ENCODE results near the gene GLB1L2.
"Not testable (repeated sequence)": the region's sequence is repeated elsewhere in the genome, so short reads cannot be mapped to it uniquely, and the experiment has no call there.

GLB1L2 gene, protein sequence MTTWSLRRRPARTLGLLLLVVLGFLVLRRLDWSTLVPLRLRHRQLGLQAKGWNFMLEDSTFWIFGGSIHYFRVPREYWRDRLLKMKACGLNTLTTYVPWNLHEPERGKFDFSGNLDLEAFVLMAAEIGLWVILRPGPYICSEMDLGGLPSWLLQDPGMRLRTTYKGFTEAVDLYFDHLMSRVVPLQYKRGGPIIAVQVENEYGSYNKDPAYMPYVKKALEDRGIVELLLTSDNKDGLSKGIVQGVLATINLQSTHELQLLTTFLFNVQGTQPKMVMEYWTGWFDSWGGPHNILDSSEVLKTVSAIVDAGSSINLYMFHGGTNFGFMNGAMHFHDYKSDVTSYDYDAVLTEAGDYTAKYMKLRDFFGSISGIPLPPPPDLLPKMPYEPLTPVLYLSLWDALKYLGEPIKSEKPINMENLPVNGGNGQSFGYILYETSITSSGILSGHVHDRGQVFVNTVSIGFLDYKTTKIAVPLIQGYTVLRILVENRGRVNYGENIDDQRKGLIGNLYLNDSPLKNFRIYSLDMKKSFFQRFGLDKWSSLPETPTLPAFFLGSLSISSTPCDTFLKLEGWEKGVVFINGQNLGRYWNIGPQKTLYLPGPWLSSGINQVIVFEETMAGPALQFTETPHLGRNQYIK

DNA sequence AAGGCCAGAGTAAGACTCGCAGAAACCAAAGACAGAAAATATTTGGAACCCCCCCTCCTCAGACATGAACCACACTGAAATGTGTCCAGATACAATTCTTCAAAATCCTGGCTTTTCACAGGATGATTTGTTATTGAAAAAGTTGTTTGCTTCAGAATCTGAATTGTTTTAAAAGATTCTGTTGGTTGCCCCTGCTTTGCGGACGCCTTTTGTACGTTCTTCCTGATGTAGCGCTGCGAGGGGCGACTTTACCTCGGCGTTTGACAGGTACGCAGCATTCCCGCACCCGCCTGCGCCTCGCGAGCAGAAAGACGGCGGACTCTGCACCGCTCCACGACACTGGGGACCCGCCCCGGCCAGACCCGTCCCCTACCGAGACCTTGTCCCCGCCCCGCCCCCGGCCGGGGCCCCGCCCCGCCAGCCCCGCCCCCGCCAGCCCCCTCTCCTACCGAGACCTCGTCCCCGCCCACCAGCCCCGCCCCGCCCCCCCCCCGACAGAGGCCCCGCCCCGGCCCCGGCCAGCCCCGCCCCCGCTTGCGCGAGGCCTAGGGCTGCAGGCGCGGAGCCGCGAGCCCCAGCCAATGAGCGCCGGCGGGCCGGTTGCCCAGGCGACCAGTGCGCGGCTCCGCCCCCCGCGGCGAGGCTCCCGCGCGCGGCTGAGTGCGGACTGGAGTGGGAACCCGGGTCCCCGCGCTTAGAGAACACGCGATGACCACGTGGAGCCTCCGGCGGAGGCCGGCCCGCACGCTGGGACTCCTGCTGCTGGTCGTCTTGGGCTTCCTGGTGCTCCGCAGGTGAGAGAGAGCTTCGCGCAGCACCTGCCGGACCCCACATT, at the start of gene GLB1L2:
Gene GLB1L2 (plus strand): TSS at position 635 of the 835 bp plus-strand sequence. CDS start 74 bp downstream, at position 709.
- Histone ChIP-seq H3K9me3 (ENCODE audit: control insufficient read depth, insufficient read depth, low read length) (no peaks in the 10 kb centered on the region), H3K36me3 (ENCODE audit: control insufficient read depth, insufficient read depth, low read length) (no peaks in the 10 kb centered on the region), H3K4me1 (ENCODE audit: control insufficient read depth, insufficient read depth, low read length) (peaks cover 5% of the 10 kb centered on the region), H3K9ac (ENCODE audit: low read depth, low read length) (no peak within 1 kb of the TSS), H3K27me3 (ENCODE audit: control insufficient read depth, insufficient read depth, low read length) (peaks cover 43% of the 10 kb centered on the region), H3K4me3 (ENCODE audit: low read depth, low read length) (peak within 1 kb of the TSS; percentile 75)

GRCh38 chr11:134282121-134283045, 49.4 kb upstream of the GLB1L2 start:
- H3K4me3 ChIP-seq (ENCODE audit: low read depth, low read length): no peak overlapping the region
- H3K27me3 ChIP-seq (ENCODE audit: control insufficient read depth, insufficient read depth, low read length): no peaks in the 10 kb centered on the region
- no peaks in the 10 kb centered on the region for H3K9me3 ChIP-seq (ENCODE audit: control insufficient read depth, insufficient read depth, low read length)
- H3K4me1 ChIP-seq (ENCODE audit: control insufficient read depth, insufficient read depth, low read length): no peaks in the 10 kb centered on the region
- H3K36me3 ChIP-seq (ENCODE audit: control insufficient read depth, insufficient read depth, low read length): peaks cover 7% of the 10 kb centered on the region
- no peak overlapping the region for H3K9ac ChIP-seq (ENCODE audit: low read depth, low read length)

DNA sequence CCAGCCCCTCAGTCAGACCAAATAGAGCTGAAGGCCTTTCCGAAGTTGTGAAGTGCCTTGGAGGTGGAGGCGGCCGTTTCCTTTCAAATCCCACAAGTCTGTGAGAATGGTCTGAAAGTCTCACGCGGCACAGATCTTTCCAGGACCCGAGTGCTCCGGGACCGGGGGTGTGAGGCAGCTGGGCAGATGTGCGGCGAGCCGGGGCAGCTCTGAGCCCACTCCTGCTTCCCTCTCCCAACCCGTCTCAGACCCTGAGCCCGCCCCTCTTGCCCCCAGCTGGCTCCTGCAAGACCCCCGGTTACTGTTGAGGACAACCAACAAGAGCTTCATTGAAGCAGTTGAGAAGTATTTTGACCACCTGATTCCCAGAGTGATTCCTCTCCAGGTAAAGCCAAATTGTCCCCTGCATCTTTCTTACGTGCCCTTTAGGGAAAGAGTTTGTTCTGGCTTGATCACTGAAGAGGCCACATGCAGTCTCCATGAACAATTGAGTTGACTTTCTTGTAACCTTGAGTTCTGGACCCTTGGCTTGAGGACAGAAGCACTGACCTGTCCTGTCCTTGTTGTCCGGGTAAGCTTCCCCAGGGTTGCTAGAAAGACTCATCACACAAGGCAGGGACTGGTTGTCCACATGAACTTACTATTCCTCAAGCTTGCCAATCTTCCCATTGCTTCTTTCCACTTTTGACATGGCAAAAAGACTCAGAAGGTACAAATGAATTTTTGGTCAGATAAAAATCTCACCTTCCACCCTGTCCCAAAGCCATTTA, 48.1 kb upstream of the GLB1L2 start:
- Histone ChIP-seq H3K36me3 (ENCODE audit: control insufficient read depth, insufficient read depth, low read length) (peaks cover 7% of the 10 kb centered on the region), H3K4me1 (ENCODE audit: control insufficient read depth, insufficient read depth, low read length) (no peaks in the 10 kb centered on the region), H3K9me3 (ENCODE audit: control insufficient read depth, insufficient read depth, low read length) (no peaks in the 10 kb centered on the region), H3K4me3 (ENCODE audit: low read depth, low read length) (no peak overlapping the region), H3K9ac (ENCODE audit: low read depth, low read length) (no peak overlapping the region), H3K27me3 (ENCODE audit: control insufficient read depth, insufficient read depth, low read length) (no peaks in the 10 kb centered on the region)

- H3K4me3 ChIP-seq (ENCODE audit: low read depth, low read length); H3K27me3 ChIP-seq (ENCODE audit: control insufficient read depth, insufficient read depth, low read length); H3K9me3 ChIP-seq (ENCODE audit: control insufficient read depth, insufficient read depth, low read length); H3K9ac ChIP-seq (ENCODE audit: low read depth, low read length); H3K36me3 ChIP-seq (ENCODE audit: control insufficient read depth, insufficient read depth, low read length); H3K4me1 ChIP-seq (ENCODE audit: control insufficient read depth, insufficient read depth, low read length): not testable (repeated sequence)
These were observed 47.4 kb upstream of the GLB1L2 start for GRCh38 chr11:134284349-134284748.

DNA sequence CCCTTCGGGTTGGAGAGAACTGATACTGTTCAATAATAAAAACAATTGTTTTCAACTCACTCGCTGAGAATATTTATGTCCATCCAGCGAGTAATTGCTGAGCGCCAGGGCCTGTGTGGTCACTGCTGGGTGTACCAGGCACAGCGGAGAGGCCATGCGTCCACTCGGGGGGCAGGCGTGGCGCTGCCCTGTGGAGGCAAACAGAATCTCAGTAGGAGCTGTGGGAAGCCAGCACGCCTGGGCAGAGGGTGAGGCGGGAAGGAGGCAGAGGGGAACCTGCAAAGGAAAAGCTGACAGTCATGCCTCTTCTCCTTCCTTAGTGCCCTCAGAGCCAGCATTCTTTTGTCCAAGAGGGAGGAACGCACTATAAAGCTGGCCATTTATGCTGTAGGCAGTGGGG, 44.2 kb upstream of the GLB1L2 start:
- Histone ChIP-seq H3K27me3 (ENCODE audit: control insufficient read depth, insufficient read depth, low read length) (no peaks in the 10 kb centered on the region), H3K9ac (ENCODE audit: low read depth, low read length) (no peak overlapping the region), H3K4me3 (ENCODE audit: low read depth, low read length) (no peak overlapping the region), H3K36me3 (ENCODE audit: control insufficient read depth, insufficient read depth, low read length) (peaks cover 7% of the 10 kb centered on the region), H3K4me1 (ENCODE audit: control insufficient read depth, insufficient read depth, low read length) (no peaks in the 10 kb centered on the region), H3K9me3 (ENCODE audit: control insufficient read depth, insufficient read depth, low read length) (no peaks in the 10 kb centered on the region)

DNA sequence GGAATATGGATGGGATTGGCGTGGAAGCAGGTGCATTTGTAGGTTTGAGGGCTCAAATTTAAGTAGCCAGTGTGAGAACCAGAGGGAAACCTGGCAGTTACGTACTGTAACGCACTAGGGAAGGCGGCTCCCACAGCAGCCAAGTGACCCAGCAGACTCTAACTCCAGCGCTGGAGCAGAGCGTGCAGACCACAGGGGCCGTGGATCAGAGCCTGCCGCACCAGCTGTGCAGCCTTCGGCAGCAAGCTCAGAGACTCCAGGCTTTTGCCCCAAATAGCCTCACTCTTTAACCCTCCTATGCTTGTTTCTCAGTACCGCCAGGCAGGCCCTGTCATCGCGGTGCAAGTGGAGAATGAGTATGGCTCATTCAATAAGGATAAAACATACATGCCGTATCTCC, 43.3 kb upstream of the GLB1L2 start:
- no peak overlapping the region for H3K9ac ChIP-seq (ENCODE audit: low read depth, low read length)
- peaks cover 7% of the 10 kb centered on the region for H3K36me3 ChIP-seq (ENCODE audit: control insufficient read depth, insufficient read depth, low read length)
- H3K9me3 ChIP-seq (ENCODE audit: control insufficient read depth, insufficient read depth, low read length): no peaks in the 10 kb centered on the region
- no peaks in the 10 kb centered on the region for H3K4me1 ChIP-seq (ENCODE audit: control insufficient read depth, insufficient read depth, low read length)
- no peak overlapping the region for H3K4me3 ChIP-seq (ENCODE audit: low read depth, low read length)
- H3K27me3 ChIP-seq (ENCODE audit: control insufficient read depth, insufficient read depth, low read length): no peaks in the 10 kb centered on the region

DNA sequence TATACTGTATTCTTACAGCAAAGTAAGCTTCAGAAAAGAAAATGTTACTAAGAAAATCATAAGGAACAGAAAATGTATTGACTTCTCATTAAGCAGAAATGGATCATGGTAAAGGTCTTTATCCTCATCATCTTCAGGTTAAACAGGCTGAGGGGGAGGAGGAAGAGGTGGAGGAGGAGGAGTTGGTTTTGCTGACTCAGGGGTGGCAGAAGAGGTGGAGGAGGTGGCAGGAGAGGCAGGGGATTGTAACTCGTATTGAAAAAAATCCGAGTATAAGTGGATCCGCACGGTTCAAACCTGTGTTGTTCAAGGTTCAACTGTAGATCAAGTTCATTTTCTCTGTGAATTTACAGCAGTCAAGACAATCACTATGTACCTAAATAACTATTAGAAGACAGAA, 42.6 kb upstream of the GLB1L2 start:
- no peak overlapping the region for H3K9ac ChIP-seq (ENCODE audit: low read depth, low read length)
- no peaks in the 10 kb centered on the region for H3K9me3 ChIP-seq (ENCODE audit: control insufficient read depth, insufficient read depth, low read length)
- no peak overlapping the region for H3K4me3 ChIP-seq (ENCODE audit: low read depth, low read length)
- no peaks in the 10 kb centered on the region for H3K27me3 ChIP-seq (ENCODE audit: control insufficient read depth, insufficient read depth, low read length)
- no peaks in the 10 kb centered on the region for H3K4me1 ChIP-seq (ENCODE audit: control insufficient read depth, insufficient read depth, low read length)
- H3K36me3 ChIP-seq (ENCODE audit: control insufficient read depth, insufficient read depth, low read length): peaks cover under 1% of the 10 kb centered on the region

DNA sequence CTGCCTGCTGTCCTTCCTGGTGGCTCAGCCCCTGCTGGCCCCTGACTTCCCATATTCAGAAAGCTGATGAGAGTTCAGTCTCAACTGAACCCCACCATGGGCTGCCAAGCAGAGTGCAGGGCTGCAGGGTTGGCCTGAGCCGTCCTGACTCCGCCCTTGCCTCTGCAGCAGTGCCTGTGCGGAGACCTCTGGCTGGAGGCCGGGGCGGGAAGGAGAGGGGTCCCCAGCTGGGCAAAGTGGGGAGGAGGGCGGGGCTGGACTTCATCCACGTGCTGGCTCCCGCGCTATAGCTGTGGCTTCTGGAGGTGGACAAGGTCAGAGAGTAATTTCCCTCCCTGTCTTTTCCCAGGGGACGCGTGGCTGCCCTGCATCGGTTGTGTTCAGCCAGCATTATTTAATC, 42.0 kb upstream of the GLB1L2 start:
- Histone ChIP-seq H3K27me3 (ENCODE audit: control insufficient read depth, insufficient read depth, low read length) (no peaks in the 10 kb centered on the region), H3K9ac (ENCODE audit: low read depth, low read length) (no peak overlapping the region), H3K4me1 (ENCODE audit: control insufficient read depth, insufficient read depth, low read length) (no peaks in the 10 kb centered on the region), H3K36me3 (ENCODE audit: control insufficient read depth, insufficient read depth, low read length) (no peaks in the 10 kb centered on the region), H3K9me3 (ENCODE audit: control insufficient read depth, insufficient read depth, low read length) (no peaks in the 10 kb centered on the region), H3K4me3 (ENCODE audit: low read depth, low read length) (no peak overlapping the region)

GRCh38 chr11:134290646-134291045, 41.1 kb upstream of the GLB1L2 start:
- Histone ChIP-seq H3K27me3 (ENCODE audit: control insufficient read depth, insufficient read depth, low read length) (no peaks in the 10 kb centered on the region), H3K36me3 (ENCODE audit: control insufficient read depth, insufficient read depth, low read length) (no peaks in the 10 kb centered on the region), H3K9me3 (ENCODE audit: control insufficient read depth, insufficient read depth, low read length) (no peaks in the 10 kb centered on the region), H3K9ac (ENCODE audit: low read depth, low read length) (no peak overlapping the region), H3K4me1 (ENCODE audit: control insufficient read depth, insufficient read depth, low read length) (no peaks in the 10 kb centered on the region), H3K4me3 (ENCODE audit: low read depth, low read length) (no peak overlapping the region)

GRCh38 chr11:134291196-134291595, 40.6 kb upstream of the GLB1L2 start:
- H3K4me3 ChIP-seq (ENCODE audit: low read depth, low read length): no peak overlapping the region
- no peaks in the 10 kb centered on the region for H3K27me3 ChIP-seq (ENCODE audit: control insufficient read depth, insufficient read depth, low read length)
- no peaks in the 10 kb centered on the region for H3K9me3 ChIP-seq (ENCODE audit: control insufficient read depth, insufficient read depth, low read length)
- H3K36me3 ChIP-seq (ENCODE audit: control insufficient read depth, insufficient read depth, low read length): no peaks in the 10 kb centered on the region
- H3K9ac ChIP-seq (ENCODE audit: low read depth, low read length): no peak overlapping the region
- H3K4me1 ChIP-seq (ENCODE audit: control insufficient read depth, insufficient read depth, low read length): no peaks in the 10 kb centered on the region

All from iPS-15b (cell line).